Measurements from ENCODE around the gene MATK. TPM values are rescaled to one million over a fixed set of nuclear protein-coding genes. Genes with fewer than 3 reads are reported as not detected.

MATK gene
- total and polyA plus RNA-seq, 2 donors from 2014 or later = 2.7 to 4.2 TPM

DNA sequence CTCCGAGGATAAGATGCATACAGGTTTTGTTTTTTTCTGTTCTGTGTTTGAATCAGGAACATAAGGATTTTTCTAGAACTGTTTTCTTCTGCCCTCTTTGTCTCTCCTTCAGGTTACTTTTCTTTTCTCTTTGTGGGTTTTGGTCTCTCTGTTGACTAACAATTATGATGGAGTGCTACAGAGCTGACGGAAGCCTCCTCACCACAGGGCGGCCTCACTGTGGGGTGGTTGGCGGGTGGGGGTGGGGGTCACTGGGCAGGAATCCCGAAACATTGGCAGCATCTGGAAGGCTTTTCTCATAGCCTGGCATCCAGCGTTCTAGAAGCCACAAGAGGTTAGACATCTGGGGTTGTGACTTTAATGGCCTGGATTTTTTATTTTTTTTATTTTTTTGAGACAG is 12.0 kb upstream of the MATK start:
- FAIRE-seq = no peak

DNA sequence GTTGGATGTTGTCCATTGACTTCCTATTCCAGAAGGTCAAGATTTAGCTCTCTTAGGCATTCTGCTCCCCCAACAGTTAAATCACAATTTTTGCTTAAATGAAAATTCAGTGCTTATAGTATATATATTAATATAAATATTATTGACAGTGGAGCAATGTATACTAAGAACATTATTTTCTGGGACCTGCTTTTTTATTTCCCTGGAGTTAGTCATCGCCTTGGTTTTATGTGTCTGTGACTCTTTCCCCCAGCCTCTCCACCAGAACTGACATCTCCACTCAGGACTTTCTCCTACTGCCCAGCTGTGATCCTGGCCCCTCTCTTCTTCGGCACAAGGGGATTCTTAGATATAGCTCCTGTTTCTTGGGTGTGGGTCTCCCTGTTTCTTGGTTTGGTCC is 10.2 kb upstream of the MATK start:
- TF ChIP-seq, protein P1, sequence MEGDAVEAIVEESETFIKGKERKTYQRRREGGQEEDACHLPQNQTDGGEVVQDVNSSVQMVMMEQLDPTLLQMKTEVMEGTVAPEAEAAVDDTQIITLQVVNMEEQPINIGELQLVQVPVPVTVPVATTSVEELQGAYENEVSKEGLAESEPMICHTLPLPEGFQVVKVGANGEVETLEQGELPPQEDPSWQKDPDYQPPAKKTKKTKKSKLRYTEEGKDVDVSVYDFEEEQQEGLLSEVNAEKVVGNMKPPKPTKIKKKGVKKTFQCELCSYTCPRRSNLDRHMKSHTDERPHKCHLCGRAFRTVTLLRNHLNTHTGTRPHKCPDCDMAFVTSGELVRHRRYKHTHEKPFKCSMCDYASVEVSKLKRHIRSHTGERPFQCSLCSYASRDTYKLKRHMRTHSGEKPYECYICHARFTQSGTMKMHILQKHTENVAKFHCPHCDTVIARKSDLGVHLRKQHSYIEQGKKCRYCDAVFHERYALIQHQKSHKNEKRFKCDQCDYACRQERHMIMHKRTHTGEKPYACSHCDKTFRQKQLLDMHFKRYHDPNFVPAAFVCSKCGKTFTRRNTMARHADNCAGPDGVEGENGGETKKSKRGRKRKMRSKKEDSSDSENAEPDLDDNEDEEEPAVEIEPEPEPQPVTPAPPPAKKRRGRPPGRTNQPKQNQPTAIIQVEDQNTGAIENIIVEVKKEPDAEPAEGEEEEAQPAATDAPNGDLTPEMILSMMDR (IDR thresholded peaks at IDR 0.05; ENCODE audit: borderline replicate concordance, extremely low read depth, insufficient read depth) = no peak
- H3K9ac ChIP-seq (ENCODE audit: low read length in 3 of 3) = no peak overlapping the region
- no peak for FAIRE-seq

More for the DNA sequence above, 12.0 kb upstream of the MATK start:
- no peak overlapping the region for H3K27ac ChIP-seq (ENCODE audit: low read depth in 2 of 2, low read length in 2 of 2)
- intact Hi-C loops (cut with DNase I) = no loop called here
- H3K9ac ChIP-seq (ENCODE audit: low read length in 3 of 3) = no peak overlapping the region
- H3K27me3 ChIP-seq (ENCODE audit: control insufficient read depth, insufficient read depth, low read length) = peaks cover 4% of the 10 kb centered on the region
- peaks cover 0 to 2% (median 0%) of the 10 kb centered on the region in 3 donors for H3K4me1 ChIP-seq (ENCODE audit: control insufficient read depth in 2 of 3, insufficient read depth in 2 of 3, low read depth in 1 of 3, low read length in 3 of 3)
- TF ChIP-seq, protein P1 (IDR thresholded peaks at IDR 0.05; ENCODE audit: borderline replicate concordance, extremely low read depth, insufficient read depth) = no peak
- H3K9me3 ChIP-seq (ENCODE audit: control insufficient read depth in 2 of 3, insufficient read depth in 1 of 3, low read length in 3 of 3) = peaks cover 0 to 4% (median 0%) of the 10 kb centered on the region in 3 donors
- no peak overlapping the region for H3K4me3 ChIP-seq (ENCODE audit: low read length in 3 of 3)
- H3K36me3 ChIP-seq (ENCODE audit: control insufficient read depth in 2 of 3, insufficient read depth in 3 of 3, low read length in 3 of 3) = no peaks in the 10 kb centered on the region
- DNase-seq = no peak

DNA sequence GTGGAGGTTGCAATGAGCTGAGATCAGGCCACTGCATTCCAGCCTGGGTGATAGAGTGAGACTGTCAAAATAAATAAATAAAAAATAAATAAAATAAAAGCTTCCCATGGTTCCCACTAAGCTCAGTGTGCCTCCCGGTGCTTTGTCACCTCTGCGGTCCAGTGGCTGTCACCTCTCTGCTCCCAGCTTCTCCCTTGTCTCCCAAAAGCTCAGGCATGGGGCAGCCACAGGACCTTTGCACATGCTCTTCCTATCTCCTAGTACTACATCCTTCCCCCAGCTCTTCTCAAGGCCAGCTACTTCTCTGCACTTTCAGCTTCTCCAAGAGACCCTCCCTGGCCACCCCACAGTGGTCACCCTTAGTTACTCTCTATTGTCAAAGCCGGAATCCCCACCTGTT is 7.6 kb upstream of the MATK start:
- Histone ChIP-seq H3K9me3 (ENCODE audit: control insufficient read depth in 2 of 3, insufficient read depth in 1 of 3, low read length in 3 of 3) (peaks cover 0 to 4% (median 0%) of the 10 kb centered on the region in 3 donors), H3K36me3 (ENCODE audit: control insufficient read depth in 2 of 3, insufficient read depth in 3 of 3, low read length in 3 of 3) (no peaks in the 10 kb centered on the region), H3K4me3 (ENCODE audit: low read length in 3 of 3) (no peak overlapping the region), H3K4me1 (ENCODE audit: control insufficient read depth in 2 of 3, insufficient read depth in 2 of 3, low read depth in 1 of 3, low read length in 3 of 3) (no peaks in the 10 kb centered on the region), H3K27ac (ENCODE audit: low read depth in 2 of 2, low read length in 2 of 2) (no peak overlapping the region), H3K27me3 (ENCODE audit: control insufficient read depth, insufficient read depth, low read length) (no peaks in the 10 kb centered on the region), H3K9ac (ENCODE audit: low read length in 3 of 3) (no peak overlapping the region)
- FAIRE-seq (no peak), DNase-seq (no peak)
- intact Hi-C loops (cut with DNase I) = no loop called here
- TF ChIP-seq, protein P1 (IDR thresholded peaks at IDR 0.05; ENCODE audit: borderline replicate concordance, extremely low read depth, insufficient read depth) = no peak

More for the DNA sequence above, 10.2 kb upstream of the MATK start:
- H3K4me3 ChIP-seq (ENCODE audit: low read length in 3 of 3) = no peak overlapping the region
- H3K27ac ChIP-seq (ENCODE audit: low read depth in 2 of 2, low read length in 2 of 2) = no peak overlapping the region
- intact Hi-C loops (cut with DNase I) = no loop called here
- peaks cover 0 to 4% (median 0%) of the 10 kb centered on the region in 3 donors for H3K9me3 ChIP-seq (ENCODE audit: control insufficient read depth in 2 of 3, insufficient read depth in 1 of 3, low read length in 3 of 3)
- H3K36me3 ChIP-seq (ENCODE audit: control insufficient read depth in 2 of 3, insufficient read depth in 3 of 3, low read length in 3 of 3) = no peaks in the 10 kb centered on the region
- H3K27me3 ChIP-seq (ENCODE audit: control insufficient read depth, insufficient read depth, low read length) = peaks cover 4% of the 10 kb centered on the region
- H3K4me1 ChIP-seq (ENCODE audit: control insufficient read depth in 2 of 3, insufficient read depth in 2 of 3, low read depth in 1 of 3, low read length in 3 of 3) = peaks cover 0 to 2% (median 0%) of the 10 kb centered on the region in 3 donors
- DNase-seq = no peak

DNA sequence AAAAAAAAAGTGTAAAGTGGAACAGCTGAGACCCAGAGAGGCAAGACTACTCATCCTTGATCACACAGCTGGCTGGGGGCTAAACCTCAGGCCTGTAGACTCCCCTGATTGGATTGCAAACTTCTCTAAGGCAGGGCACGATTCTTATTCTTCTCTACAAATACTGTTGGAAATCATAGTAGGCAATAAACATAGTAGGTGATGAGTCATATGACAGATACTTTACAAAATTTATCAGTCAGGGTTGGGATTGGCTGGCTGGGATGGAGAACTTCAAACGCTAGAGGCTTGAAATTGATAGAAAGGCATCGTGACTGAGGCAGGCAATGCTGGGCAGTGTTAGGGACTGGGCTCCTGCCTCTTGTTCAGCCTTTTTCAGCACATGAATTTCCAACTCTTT is 5.9 kb upstream of the MATK start:
- Histone ChIP-seq H3K9ac (ENCODE audit: low read length in 3 of 3) (no peak overlapping the region), H3K27me3 (ENCODE audit: control insufficient read depth, insufficient read depth, low read length) (no peaks in the 10 kb centered on the region), H3K36me3 (ENCODE audit: control insufficient read depth in 2 of 3, insufficient read depth in 3 of 3, low read length in 3 of 3) (no peaks in the 10 kb centered on the region), H3K9me3 (ENCODE audit: control insufficient read depth in 2 of 3, insufficient read depth in 1 of 3, low read length in 3 of 3) (peaks cover 0 to 4% (median 0%) of the 10 kb centered on the region in 3 donors), H3K4me1 (ENCODE audit: control insufficient read depth in 2 of 3, insufficient read depth in 2 of 3, low read depth in 1 of 3, low read length in 3 of 3) (no peaks in the 10 kb centered on the region), H3K27ac (ENCODE audit: low read depth in 2 of 2, low read length in 2 of 2) (no peak overlapping the region), H3K4me3 (ENCODE audit: low read length in 3 of 3) (no peak overlapping the region)
- DNase-seq = no peak
- FAIRE-seq = no peak
- intact Hi-C loops (cut with DNase I) = no loop called here
- TF ChIP-seq, protein P1 (IDR thresholded peaks at IDR 0.05; ENCODE audit: borderline replicate concordance, extremely low read depth, insufficient read depth) = no peak
